BLaER1 (cell line): ENCODE measurements around the gene VCAM1.

ENCODE experiments used
- H3K27ac ChIP-seq: shearing (Covaris generic); formaldehyde crosslinking; 2 replicates; pipeline ENCODE4 v1.8.1; 2022
- H3K27me3 ChIP-seq: shearing (Covaris generic); formaldehyde crosslinking; 2 replicates; pipeline ENCODE4 v1.8.1; 2022
- H3K36me3 ChIP-seq: shearing (Covaris generic); formaldehyde crosslinking; 2 replicates; pipeline ENCODE4 v1.8.1; 2022
- H3K4me1 ChIP-seq: shearing (Covaris generic); formaldehyde crosslinking; 2 replicates; pipeline ENCODE4 v1.8.1; 2022
- H3K4me2 ChIP-seq: shearing (Covaris generic); formaldehyde crosslinking; 2 replicates; pipeline ENCODE4 v1.8.1; 2022
- H3K4me3 ChIP-seq: shearing (Covaris generic); formaldehyde crosslinking; 2 replicates; pipeline ENCODE4 v1.8.1; 2022
- H3K9ac ChIP-seq: shearing (Covaris generic); formaldehyde crosslinking; 2 replicates; pipeline ENCODE4 v1.8.1; 2022
- H3K9me3 ChIP-seq: shearing (Covaris generic); formaldehyde crosslinking; 2 replicates; pipeline ENCODE4 v1.8.1; 2022
- H4K20me1 ChIP-seq: shearing (Covaris generic); formaldehyde crosslinking; 2 replicates; pipeline ENCODE4 v1.8.1; 2022
- Cebpa-rat ChIP-seq: shearing (Covaris generic); IDR thresholded peaks from 2 replicates; pipeline ENCODE4 v1.8.1; 2022

Gene VCAM1

DNA sequence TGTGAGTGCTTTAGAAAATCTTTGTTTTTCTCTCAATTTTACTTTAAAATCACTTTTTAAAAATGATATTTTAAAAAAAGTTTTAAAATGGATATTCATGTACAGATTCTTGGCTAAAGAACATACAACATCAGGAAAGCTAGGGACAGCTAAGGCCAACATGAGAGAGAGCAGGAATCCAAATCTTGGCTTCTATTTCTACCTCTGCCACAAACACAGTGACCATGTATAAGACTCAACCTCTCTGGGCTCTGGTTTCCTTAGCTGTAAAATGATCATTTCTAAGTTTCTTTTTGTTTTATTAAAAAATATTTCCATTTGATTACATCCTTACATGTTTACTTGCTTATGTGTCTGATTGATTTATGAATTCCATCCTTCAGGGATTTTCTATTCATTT, 1.2 kb downstream of the VCAM1 start:
- Histone ChIP-seq H3K27me3 (no peaks in the 10 kb centered on the region), H3K9me3 (no peaks in the 10 kb centered on the region), H3K36me3 (no peaks in the 10 kb centered on the region), H3K4me3 (no peak overlapping the region), H3K9ac (no peak overlapping the region), H3K27ac (no peak overlapping the region), H3K4me2 (no peak overlapping the region), H3K4me1 (no peaks in the 10 kb centered on the region), H4K20me1 (no peaks in the 10 kb centered on the region)
- no peak for TF ChIP-seq Cebpa-rat

DNA sequence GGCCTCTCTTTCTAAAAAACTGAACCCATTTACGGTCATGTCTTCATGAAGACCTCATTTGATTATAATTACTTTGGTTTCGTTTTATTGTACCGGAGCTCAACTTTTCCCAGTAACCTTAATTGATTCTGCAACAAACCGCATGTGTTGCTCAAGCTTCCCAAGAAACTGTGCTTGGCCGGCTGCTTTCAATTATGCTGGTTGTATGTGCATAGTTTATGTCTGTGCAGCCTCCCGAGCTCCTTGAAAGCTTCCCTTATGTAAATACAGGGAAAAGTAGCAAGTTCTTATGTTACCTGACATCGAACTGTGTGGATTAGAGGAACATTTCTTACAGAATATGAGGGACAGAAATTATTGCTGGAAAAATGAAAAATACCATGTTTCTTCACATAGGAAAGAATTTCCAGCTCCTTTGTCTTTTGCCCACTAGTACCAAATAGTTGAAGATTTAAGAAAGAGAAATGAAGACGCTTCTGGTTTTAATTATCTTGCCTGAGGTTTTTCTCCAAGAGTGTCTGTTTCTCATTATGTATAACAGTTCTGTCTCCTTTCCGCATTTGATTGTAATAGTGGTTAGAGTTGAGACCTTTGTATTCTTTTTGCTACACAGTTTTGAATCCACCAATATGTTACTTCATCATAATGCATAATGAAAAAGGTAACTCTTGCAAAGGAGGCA, 2.1 kb downstream of the VCAM1 start:
- H3K4me1 ChIP-seq: no peaks in the 10 kb centered on the region
- H3K27me3 ChIP-seq: no peaks in the 10 kb centered on the region
- no peak for TF ChIP-seq Cebpa-rat
- H3K36me3 ChIP-seq: no peaks in the 10 kb centered on the region
- no peak overlapping the region for H3K4me3 ChIP-seq
- H4K20me1 ChIP-seq: no peaks in the 10 kb centered on the region
- H3K27ac ChIP-seq: no peak overlapping the region
- no peaks in the 10 kb centered on the region for H3K9me3 ChIP-seq
- H3K4me2 ChIP-seq: no peak overlapping the region
- H3K9ac ChIP-seq: no peak overlapping the region

- TF ChIP-seq Cebpa-rat: no peak
- Histone ChIP-seq H3K27me3 (no peaks in the 10 kb centered on the region), H3K36me3 (no peaks in the 10 kb centered on the region), H3K9ac (no peak overlapping the region), H3K9me3 (no peaks in the 10 kb centered on the region), H4K20me1 (no peaks in the 10 kb centered on the region), H3K27ac (no peak overlapping the region), H3K4me1 (no peaks in the 10 kb centered on the region), H3K4me2 (no peak overlapping the region), H3K4me3 (no peak overlapping the region)
Observed at GRCh38 chr1:100722221-100722620, 2.7 kb downstream of the VCAM1 start.

DNA sequence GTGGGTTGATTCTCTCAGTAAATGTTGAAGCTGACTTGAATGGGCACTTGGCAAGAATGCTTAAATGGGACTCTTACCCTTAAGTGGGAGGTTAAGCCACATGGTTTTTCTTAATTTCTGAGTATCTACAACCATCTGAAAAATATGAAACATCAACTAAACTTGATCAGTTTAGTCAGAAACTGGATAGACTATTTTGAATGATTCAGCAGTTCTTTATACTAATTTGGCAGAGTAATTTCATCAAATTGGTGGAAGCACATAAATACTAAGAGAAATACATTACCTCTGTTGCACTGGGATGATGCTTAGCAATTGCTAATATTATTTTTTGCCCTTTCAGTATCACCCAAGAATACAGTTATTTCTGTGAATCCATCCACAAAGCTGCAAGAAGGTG, 4.7 kb downstream of the VCAM1 start:
- Histone ChIP-seq H3K36me3 (no peaks in the 10 kb centered on the region), H3K27ac (no peak overlapping the region), H3K9me3 (no peaks in the 10 kb centered on the region), H3K4me1 (no peaks in the 10 kb centered on the region), H4K20me1 (no peaks in the 10 kb centered on the region), H3K9ac (no peak overlapping the region), H3K4me3 (no peak overlapping the region), H3K4me2 (no peak overlapping the region), H3K27me3 (no peaks in the 10 kb centered on the region)
- TF ChIP-seq Cebpa-rat: no peak

DNA sequence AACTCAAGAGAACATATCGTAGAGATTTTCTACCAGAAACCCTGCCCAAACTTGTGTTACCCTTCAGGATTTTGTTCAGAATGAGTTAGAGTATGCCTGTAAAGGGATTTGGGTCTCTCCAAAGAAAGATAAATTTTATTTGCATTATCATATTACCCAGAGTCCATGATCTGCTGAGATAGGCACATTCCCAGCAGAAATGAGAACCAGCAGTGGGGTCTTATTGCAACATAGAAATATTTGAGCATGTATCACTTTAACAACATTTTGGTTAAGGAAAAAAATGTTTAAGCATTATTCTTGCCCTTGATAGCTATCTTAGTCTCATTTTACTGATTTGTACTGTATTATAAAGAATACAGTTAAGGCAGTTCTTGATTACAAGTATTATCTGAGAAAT, 10.6 kb downstream of the VCAM1 start:
- Histone ChIP-seq H4K20me1 (no peaks in the 10 kb centered on the region), H3K27me3 (no peaks in the 10 kb centered on the region), H3K9ac (no peak overlapping the region)

DNA sequence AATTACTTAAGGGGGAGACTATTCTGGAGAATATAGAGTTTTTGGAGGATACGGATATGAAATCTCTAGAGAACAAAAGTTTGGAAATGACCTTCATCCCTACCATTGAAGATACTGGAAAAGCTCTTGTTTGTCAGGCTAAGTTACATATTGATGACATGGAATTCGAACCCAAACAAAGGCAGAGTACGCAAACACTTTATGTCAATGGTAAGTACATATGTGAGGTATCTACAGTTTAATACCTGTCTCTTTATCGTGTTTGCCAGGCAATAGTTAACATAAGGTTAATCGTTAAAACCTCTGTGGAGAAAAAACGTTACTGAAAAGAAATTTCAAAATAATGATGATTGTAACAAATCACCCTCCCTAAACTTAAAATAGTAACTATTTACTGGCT, 11.8 kb downstream of the VCAM1 start:
- no peak overlapping the region for H3K4me2 ChIP-seq
- no peak overlapping the region for H3K4me3 ChIP-seq
- TF ChIP-seq Cebpa-rat: no peak
- H3K27ac ChIP-seq: no peak overlapping the region
- no peaks in the 10 kb centered on the region for H4K20me1 ChIP-seq
- H3K9me3 ChIP-seq: no peaks in the 10 kb centered on the region
- H3K4me1 ChIP-seq: no peaks in the 10 kb centered on the region
- no peaks in the 10 kb centered on the region for H3K27me3 ChIP-seq
- no peak overlapping the region for H3K9ac ChIP-seq
- no peaks in the 10 kb centered on the region for H3K36me3 ChIP-seq

More for the DNA sequence above, 10.6 kb downstream of the VCAM1 start:
- H3K4me2 ChIP-seq: no peak overlapping the region
- no peaks in the 10 kb centered on the region for H3K36me3 ChIP-seq
- no peaks in the 10 kb centered on the region for H3K4me1 ChIP-seq
- no peak overlapping the region for H3K27ac ChIP-seq
- no peaks in the 10 kb centered on the region for H3K9me3 ChIP-seq
- H3K4me3 ChIP-seq: no peak overlapping the region
- no peak for TF ChIP-seq Cebpa-rat

DNA sequence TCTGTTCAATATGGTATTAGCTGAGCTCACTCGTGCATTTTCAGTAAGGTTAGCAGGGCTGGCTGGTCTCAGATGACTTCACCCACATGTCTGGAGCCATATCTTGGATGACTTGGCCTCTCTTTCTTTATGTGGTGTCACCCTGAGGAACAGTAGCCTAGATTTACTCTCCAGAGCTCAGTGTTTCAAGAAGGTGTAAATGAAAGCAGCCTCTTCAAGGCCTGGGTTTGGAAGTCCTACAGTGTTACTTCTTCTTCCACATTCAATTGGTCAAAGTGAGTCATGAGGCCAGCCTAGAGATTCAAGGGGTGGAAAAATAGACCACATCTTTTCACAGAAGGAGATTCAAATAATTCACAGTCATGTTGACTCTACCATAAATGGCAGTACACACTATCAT, 12.2 kb downstream of the VCAM1 start:
- no peak for TF ChIP-seq Cebpa-rat
- H3K4me2 ChIP-seq: no peak overlapping the region
- H3K36me3 ChIP-seq: no peaks in the 10 kb centered on the region
- no peak overlapping the region for H3K9ac ChIP-seq
- no peaks in the 10 kb centered on the region for H4K20me1 ChIP-seq
- H3K4me1 ChIP-seq: no peaks in the 10 kb centered on the region
- H3K27ac ChIP-seq: no peak overlapping the region
- H3K4me3 ChIP-seq: no peak overlapping the region
- no peaks in the 10 kb centered on the region for H3K9me3 ChIP-seq
- no peaks in the 10 kb centered on the region for H3K27me3 ChIP-seq

DNA sequence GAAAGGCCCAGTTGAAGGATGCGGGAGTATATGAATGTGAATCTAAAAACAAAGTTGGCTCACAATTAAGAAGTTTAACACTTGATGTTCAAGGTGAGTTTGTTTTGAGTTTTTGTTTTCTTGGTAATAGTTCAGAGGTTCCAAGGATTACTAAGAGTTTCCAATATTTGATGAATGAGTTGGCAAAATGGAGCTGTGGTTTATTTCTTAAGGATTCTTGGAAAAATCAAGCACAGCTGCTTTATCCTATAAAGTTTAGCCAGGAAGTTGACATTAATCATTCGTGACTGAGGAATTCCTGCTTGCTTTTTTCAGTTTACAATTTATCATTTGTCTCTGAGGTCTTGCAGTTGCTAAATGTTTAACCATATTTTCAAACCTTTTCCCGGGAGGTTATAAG, 15.1 kb downstream of the VCAM1 start:
- Histone ChIP-seq H3K27me3 (no peaks in the 10 kb centered on the region), H3K27ac (no peak overlapping the region), H3K4me1 (no peaks in the 10 kb centered on the region), H3K4me2 (no peak overlapping the region), H4K20me1 (no peaks in the 10 kb centered on the region), H3K9me3 (no peaks in the 10 kb centered on the region), H3K9ac (no peak overlapping the region), H3K36me3 (no peaks in the 10 kb centered on the region), H3K4me3 (no peak overlapping the region)
- no peak for TF ChIP-seq Cebpa-rat

GRCh38 chr1:100735244-100735643, 15.7 kb downstream of the VCAM1 start:
- Histone ChIP-seq H3K4me3 (no peak overlapping the region), H3K4me1 (no peaks in the 10 kb centered on the region), H3K36me3 (no peaks in the 10 kb centered on the region), H3K4me2 (no peak overlapping the region), H3K27ac (no peak overlapping the region), H3K27me3 (no peaks in the 10 kb centered on the region), H3K9ac (no peak overlapping the region), H3K9me3 (no peaks in the 10 kb centered on the region), H4K20me1 (no peaks in the 10 kb centered on the region)
- TF ChIP-seq Cebpa-rat: no peak

- H3K4me3 ChIP-seq: no peak overlapping the region
- H3K4me2 ChIP-seq: no peak overlapping the region
Observed at GRCh38 chr1:100736324-100736723, 16.8 kb downstream of the VCAM1 start.

GRCh38 chr1:100736746-100737145, 17.2 kb downstream of the VCAM1 start:
- H3K27me3 ChIP-seq: no peaks in the 10 kb centered on the region
- H3K4me2 ChIP-seq: no peak overlapping the region
- no peaks in the 10 kb centered on the region for H4K20me1 ChIP-seq
- TF ChIP-seq Cebpa-rat: no peak
- H3K36me3 ChIP-seq: no peaks in the 10 kb centered on the region
- no peak overlapping the region for H3K4me3 ChIP-seq
- H3K27ac ChIP-seq: no peak overlapping the region
- H3K9ac ChIP-seq: no peak overlapping the region
- H3K4me1 ChIP-seq: no peaks in the 10 kb centered on the region
- no peaks in the 10 kb centered on the region for H3K9me3 ChIP-seq

More at GRCh38 chr1:100736324-100736723, 16.8 kb downstream of the VCAM1 start:
- no peak overlapping the region for H3K27ac ChIP-seq
- no peaks in the 10 kb centered on the region for H4K20me1 ChIP-seq
- H3K9ac ChIP-seq: no peak overlapping the region
- no peaks in the 10 kb centered on the region for H3K4me1 ChIP-seq
- no peaks in the 10 kb centered on the region for H3K36me3 ChIP-seq
- TF ChIP-seq Cebpa-rat: no peak
- H3K27me3 ChIP-seq: no peaks in the 10 kb centered on the region
- no peaks in the 10 kb centered on the region for H3K9me3 ChIP-seq
